Adipocyte (in vitro differentiated cells): ENCODE measurements around the gene OR9G1.

ENCODE experiments used
- DNase-seq: peaks from one replicate; pipeline ENCODE4 v3.0.0-alpha.2; 2015; ENCODE audit warnings: low read depth
- H3K27me3 ChIP-seq: replicated peaks from 2 replicates; pipeline ENCODE4 v1.7.0; 2013; ENCODE audit warnings: mild to moderate bottlenecking, low read length, moderate library complexity; ENCODE audit not compliant: control insufficient read depth, insufficient read depth
- H3K36me3 ChIP-seq: 2 replicates; pipeline ENCODE4 v1.7.0; 2013; ENCODE audit warnings: low read length, mild to moderate bottlenecking, moderate library complexity; ENCODE audit not compliant: control insufficient read depth, insufficient read depth, severe bottlenecking
- H3K4me1 ChIP-seq: 2 replicates; pipeline ENCODE4 v1.7.0; 2013; ENCODE audit warnings: mild to moderate bottlenecking, low read length, moderate library complexity; ENCODE audit not compliant: control insufficient read depth, insufficient read depth
- H3K4me3 ChIP-seq: 2 replicates; pipeline ENCODE4 v1.7.0; 2013; ENCODE audit warnings: mild to moderate bottlenecking, low read length, moderate library complexity
- H3K9ac ChIP-seq: 2 replicates; pipeline ENCODE4 v1.7.0; 2013; ENCODE audit warnings: mild to moderate bottlenecking, low read length, moderate library complexity
- H3K9me3 ChIP-seq: 2 replicates; pipeline ENCODE4 v1.7.0; 2013; ENCODE audit warnings: mild to moderate bottlenecking, low read length, moderate library complexity; ENCODE audit not compliant: control insufficient read depth

OR9G1 gene

DNA sequence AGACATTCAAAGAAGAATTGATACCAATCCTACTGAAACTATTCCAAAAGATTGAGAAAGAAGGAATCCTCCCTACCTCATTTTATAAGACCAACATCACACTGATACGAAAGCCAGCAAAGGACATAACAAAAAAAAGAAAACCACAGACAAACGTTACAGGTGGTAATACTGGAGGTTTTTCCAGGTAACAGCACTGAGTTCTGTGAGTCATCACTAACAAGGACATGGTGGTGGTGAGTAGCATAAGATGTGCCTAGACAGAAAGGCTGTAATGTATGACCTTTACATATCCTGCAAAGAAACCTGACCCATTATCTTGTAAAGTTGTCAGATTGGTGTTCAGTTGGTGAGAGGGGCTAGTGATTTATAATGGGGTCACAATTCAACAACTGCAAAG, 15.3 kb downstream of the OR9G1 start:
- H3K36me3 ChIP-seq, result no peaks in the 10 kb centered on the region

DNA sequence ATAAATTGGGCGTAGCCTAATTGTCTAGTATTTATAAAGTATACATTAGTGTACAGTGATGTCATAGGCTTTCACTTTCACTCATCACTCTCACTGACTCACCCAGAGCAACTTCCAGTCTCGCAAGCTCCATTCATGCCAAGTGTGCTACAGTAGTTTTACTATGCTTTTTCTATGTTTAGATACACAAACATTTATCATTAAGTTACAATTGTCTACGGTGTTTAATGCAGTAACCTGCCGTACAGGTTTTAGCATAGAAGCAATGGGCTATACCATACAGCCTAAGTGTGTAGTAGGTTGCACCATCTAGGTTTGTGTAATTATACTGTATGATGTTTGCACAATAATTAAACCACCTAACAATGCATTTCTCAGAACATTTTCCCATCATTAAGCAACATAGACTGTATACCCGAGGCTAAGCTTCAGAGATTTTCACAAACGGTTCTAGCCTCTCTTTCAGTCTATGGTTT, 17.5 kb downstream of the OR9G1 start:
- H3K9ac ChIP-seq, result no peak overlapping the region
- no peak for DNase-seq
- no peak overlapping the region for H3K4me3 ChIP-seq
- no peaks in the 10 kb centered on the region for H3K4me1 ChIP-seq
- no peaks in the 10 kb centered on the region for H3K27me3 ChIP-seq
- no peaks in the 10 kb centered on the region for H3K36me3 ChIP-seq
- H3K9me3 ChIP-seq, result no peaks in the 10 kb centered on the region

More for the DNA sequence above, 15.3 kb downstream of the OR9G1 start:
- no peak for DNase-seq
- no peaks in the 10 kb centered on the region for H3K9me3 ChIP-seq
- H3K4me3 ChIP-seq, result no peak overlapping the region
- H3K9ac ChIP-seq, result no peak overlapping the region
- no peaks in the 10 kb centered on the region for H3K27me3 ChIP-seq
- H3K4me1 ChIP-seq, result no peaks in the 10 kb centered on the region

GRCh38 chr11:56720513-56720912, 21.6 kb downstream of the OR9G1 start:
- H3K4me1 ChIP-seq, result no peaks in the 10 kb centered on the region
- no peak overlapping the region for H3K9ac ChIP-seq
- H3K4me3 ChIP-seq, result no peak overlapping the region
- no peaks in the 10 kb centered on the region for H3K9me3 ChIP-seq
- H3K27me3 ChIP-seq, result no peaks in the 10 kb centered on the region
- H3K36me3 ChIP-seq, result no peaks in the 10 kb centered on the region
- no peak for DNase-seq

DNA sequence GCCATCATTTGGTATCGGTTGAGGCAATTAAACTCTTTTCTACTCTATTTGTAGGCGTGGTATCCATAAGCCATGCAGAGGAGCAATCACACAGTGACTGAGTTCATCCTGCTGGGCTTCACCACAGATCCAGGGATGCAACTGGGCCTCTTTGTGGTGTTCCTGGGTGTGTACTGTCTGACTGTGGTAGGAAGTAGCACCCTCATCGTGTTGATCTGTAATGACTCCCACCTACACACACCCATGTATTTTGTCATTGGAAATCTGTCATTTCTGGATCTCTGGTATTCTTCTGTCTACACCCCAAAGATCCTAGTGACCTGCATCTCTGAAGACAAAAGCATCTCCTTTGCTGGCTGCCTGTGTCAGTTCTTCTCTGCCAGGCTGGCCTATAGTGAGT, 41.2 kb downstream of the OR9G1 start:
- Histone ChIP-seq H3K4me1 (no peaks in the 10 kb centered on the region), H3K9ac (no peak overlapping the region), H3K9me3 (no peaks in the 10 kb centered on the region)

DNA sequence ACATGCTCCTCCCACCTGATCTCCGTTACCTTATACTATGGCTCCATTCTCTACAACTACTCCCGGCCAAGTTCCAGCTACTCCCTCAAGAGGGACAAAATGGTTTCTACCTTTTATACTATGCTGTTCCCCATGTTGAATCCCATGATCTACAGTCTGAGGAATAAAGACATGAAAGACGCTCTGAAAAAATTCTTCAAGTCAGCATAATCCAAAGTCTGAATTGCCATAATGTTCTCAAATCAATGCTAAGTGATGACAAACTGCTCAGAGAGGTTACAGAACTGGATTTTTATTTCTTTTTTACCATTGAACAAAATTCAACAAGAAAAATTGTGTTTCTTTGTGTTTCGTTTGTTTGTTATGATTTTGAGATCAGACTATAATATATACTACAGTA, 42.0 kb downstream of the OR9G1 start:
- H3K9me3 ChIP-seq, result no peaks in the 10 kb centered on the region
- H3K4me3 ChIP-seq, result no peak overlapping the region
- no peak overlapping the region for H3K9ac ChIP-seq
- H3K4me1 ChIP-seq, result no peaks in the 10 kb centered on the region
- no peak for DNase-seq
- H3K36me3 ChIP-seq, result no peaks in the 10 kb centered on the region
- H3K27me3 ChIP-seq, result no peaks in the 10 kb centered on the region

More for the DNA sequence above, 41.2 kb downstream of the OR9G1 start:
- Histone ChIP-seq H3K36me3 (no peaks in the 10 kb centered on the region), H3K27me3 (no peaks in the 10 kb centered on the region), H3K4me3 (no peak overlapping the region)
- DNase-seq, result no peak

GRCh38 chr11:56748597-56748996, 49.7 kb downstream of the OR9G1 start, which contains the start of gene OR9G4:
Gene OR9G4 (minus strand): TSS chr11:56748697. CDS start chr11:56743766, 4,931 bp downstream.
- no peaks in the 10 kb centered on the region for H3K27me3 ChIP-seq
- H3K9ac ChIP-seq, result no peak within 1 kb of the TSS
- H3K4me1 ChIP-seq, result no peaks in the 10 kb centered on the region
- H3K4me3 ChIP-seq, result no peak within 1 kb of the TSS
- no peaks in the 10 kb centered on the region for H3K36me3 ChIP-seq
- H3K9me3 ChIP-seq, result no peaks in the 10 kb centered on the region
- no peak for DNase-seq

DNA sequence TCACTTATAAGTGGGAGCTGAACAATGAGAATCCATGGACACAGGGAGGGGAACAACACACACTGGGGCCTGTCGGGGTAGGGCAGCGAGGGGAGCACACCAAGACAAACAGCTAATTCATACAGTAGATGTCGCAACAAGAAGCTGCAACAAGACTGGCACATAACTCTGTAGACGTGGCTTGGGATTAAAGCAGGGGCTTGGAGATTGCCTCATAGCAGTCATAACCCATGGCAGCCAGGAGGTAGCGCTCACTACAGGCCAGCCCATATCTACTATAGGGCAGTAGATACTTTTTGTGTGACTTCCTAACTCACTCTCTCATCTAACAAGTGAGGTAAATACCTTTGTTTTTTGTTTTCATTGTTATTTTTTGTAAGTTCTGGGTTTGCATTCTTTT, 51.3 kb downstream of the OR9G1 start:
- H3K4me1 ChIP-seq, result no peaks in the 10 kb centered on the region
- H3K9ac ChIP-seq, result no peak overlapping the region
- no peaks in the 10 kb centered on the region for H3K27me3 ChIP-seq
- H3K4me3 ChIP-seq, result no peak overlapping the region
- DNase-seq, result no peak
- H3K36me3 ChIP-seq, result no peaks in the 10 kb centered on the region
- no peaks in the 10 kb centered on the region for H3K9me3 ChIP-seq

- Histone ChIP-seq H3K9ac (no peak overlapping the region), H3K4me3 (no peak overlapping the region), H3K9me3 (no peaks in the 10 kb centered on the region), H3K36me3 (no peaks in the 10 kb centered on the region), H3K4me1 (no peaks in the 10 kb centered on the region), H3K27me3 (no peaks in the 10 kb centered on the region)
- no peak for DNase-seq
Measured at GRCh38 chr11:56751480-56751879, 52.6 kb downstream of the OR9G1 start.
